GM23338 (cell line): ENCODE data around the gene L3MBTL4. TPM values are rescaled to one million over a fixed set of nuclear protein-coding genes. Genes with fewer than 3 reads are reported as not detected.

ENCODE experiments used
- CREB1 ChIP-seq: fragments of 250-450 bp; sonication (Bioruptor Pico); IDR thresholded peaks from 2 replicates; pipeline ENCODE4 v1.5.0; 2020; ENCODE audit warnings: low read depth, mild to moderate bottlenecking, moderate library complexity
- EZH2 ChIP-seq: fragments of 200-600 bp; sonication (generic); IDR thresholded peaks from one replicate; pipeline ENCODE4 v1.8.0; 2017; ENCODE audit warnings: antibody characterized with exemption, mild to moderate bottlenecking, low read depth; ENCODE audit not compliant: unreplicated experiment
- EZH2phosphoT487 ChIP-seq: fragments of 200-600 bp; sonication (generic); IDR thresholded peaks from one replicate; pipeline ENCODE4 v1.8.1; 2018; ENCODE audit warnings: antibody characterized with exemption; ENCODE audit not compliant: unreplicated experiment
- JUNB ChIP-seq: IDR thresholded peaks from one replicate; pipeline ENCODE4 v1.6.1; 2016; ENCODE audit warnings: antibody characterized with exemption; ENCODE audit not compliant: unreplicated experiment
- ZNF114 ChIP-seq: fragments of 250-450 bp; sonication (Bioruptor Pico); IDR thresholded peaks from 2 replicates; pipeline ENCODE4 v1.5.0; 2020; ENCODE audit warnings: mild to moderate bottlenecking, moderate library complexity
- polyA plus RNA-seq: library from polyadenylated mRNA; unstranded; fragments of >200 nt; fragmentation: Nextera tagmentation; extraction: Ambion mirVana; gene quantifications from 2 replicates; pipeline ENCODE4 v1.2.1, GENCODE V29; 2016
- total RNA-seq: library from RNA; depleted of rRNA; stranded (reverse); fragments of >200 nt; shearing (Covaris generic); gene quantifications from 2 replicates; pipeline ENCODE4 v1.2.3, GENCODE V29; 2014
- TF ChIP-seq, protein P1 (sequence below): fragments of 250-450 bp; sonication (Bioruptor Pico); IDR thresholded peaks from 2 replicates; pipeline ENCODE4 v1.5.0; 2020; ENCODE audit warnings: mild to moderate bottlenecking, moderate library complexity
- TF ChIP-seq, protein P2 (sequence below): IDR thresholded peaks from one replicate; pipeline ENCODE4 v1.6.1; 2018; ENCODE audit warnings: antibody characterized with exemption; ENCODE audit not compliant: unreplicated experiment
- TF ChIP-seq, protein P3 (sequence below): IDR thresholded peaks from 2 replicates; pipeline ENCODE4 v1.6.1; 2016; ENCODE audit warnings: antibody characterized with exemption

L3MBTL4 gene
- total and polyA plus RNA-seq, 2 experiments from 2014 or later: 0.48 to 2.8 TPM

DNA sequence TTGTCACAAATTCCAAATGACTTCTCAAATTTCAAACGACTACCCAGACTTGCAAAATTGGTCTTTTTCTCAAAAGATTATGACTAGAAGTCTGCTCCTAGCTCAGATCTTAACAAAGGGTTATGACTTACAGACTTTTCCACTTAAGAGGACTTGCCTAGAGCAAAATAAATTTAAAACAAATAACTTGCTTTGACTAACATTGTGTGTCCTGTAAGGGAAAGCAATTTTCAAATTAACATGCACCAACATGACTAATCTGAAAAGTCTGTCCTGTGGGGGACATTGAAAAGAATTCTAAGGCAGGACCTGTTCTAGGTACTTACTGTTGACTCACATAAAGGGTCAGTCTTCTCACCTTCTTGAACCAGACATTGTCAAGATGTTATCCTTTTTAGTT, 465.9 kb downstream of the L3MBTL4 start (continued):
- TF ChIP-seq, protein P1, sequence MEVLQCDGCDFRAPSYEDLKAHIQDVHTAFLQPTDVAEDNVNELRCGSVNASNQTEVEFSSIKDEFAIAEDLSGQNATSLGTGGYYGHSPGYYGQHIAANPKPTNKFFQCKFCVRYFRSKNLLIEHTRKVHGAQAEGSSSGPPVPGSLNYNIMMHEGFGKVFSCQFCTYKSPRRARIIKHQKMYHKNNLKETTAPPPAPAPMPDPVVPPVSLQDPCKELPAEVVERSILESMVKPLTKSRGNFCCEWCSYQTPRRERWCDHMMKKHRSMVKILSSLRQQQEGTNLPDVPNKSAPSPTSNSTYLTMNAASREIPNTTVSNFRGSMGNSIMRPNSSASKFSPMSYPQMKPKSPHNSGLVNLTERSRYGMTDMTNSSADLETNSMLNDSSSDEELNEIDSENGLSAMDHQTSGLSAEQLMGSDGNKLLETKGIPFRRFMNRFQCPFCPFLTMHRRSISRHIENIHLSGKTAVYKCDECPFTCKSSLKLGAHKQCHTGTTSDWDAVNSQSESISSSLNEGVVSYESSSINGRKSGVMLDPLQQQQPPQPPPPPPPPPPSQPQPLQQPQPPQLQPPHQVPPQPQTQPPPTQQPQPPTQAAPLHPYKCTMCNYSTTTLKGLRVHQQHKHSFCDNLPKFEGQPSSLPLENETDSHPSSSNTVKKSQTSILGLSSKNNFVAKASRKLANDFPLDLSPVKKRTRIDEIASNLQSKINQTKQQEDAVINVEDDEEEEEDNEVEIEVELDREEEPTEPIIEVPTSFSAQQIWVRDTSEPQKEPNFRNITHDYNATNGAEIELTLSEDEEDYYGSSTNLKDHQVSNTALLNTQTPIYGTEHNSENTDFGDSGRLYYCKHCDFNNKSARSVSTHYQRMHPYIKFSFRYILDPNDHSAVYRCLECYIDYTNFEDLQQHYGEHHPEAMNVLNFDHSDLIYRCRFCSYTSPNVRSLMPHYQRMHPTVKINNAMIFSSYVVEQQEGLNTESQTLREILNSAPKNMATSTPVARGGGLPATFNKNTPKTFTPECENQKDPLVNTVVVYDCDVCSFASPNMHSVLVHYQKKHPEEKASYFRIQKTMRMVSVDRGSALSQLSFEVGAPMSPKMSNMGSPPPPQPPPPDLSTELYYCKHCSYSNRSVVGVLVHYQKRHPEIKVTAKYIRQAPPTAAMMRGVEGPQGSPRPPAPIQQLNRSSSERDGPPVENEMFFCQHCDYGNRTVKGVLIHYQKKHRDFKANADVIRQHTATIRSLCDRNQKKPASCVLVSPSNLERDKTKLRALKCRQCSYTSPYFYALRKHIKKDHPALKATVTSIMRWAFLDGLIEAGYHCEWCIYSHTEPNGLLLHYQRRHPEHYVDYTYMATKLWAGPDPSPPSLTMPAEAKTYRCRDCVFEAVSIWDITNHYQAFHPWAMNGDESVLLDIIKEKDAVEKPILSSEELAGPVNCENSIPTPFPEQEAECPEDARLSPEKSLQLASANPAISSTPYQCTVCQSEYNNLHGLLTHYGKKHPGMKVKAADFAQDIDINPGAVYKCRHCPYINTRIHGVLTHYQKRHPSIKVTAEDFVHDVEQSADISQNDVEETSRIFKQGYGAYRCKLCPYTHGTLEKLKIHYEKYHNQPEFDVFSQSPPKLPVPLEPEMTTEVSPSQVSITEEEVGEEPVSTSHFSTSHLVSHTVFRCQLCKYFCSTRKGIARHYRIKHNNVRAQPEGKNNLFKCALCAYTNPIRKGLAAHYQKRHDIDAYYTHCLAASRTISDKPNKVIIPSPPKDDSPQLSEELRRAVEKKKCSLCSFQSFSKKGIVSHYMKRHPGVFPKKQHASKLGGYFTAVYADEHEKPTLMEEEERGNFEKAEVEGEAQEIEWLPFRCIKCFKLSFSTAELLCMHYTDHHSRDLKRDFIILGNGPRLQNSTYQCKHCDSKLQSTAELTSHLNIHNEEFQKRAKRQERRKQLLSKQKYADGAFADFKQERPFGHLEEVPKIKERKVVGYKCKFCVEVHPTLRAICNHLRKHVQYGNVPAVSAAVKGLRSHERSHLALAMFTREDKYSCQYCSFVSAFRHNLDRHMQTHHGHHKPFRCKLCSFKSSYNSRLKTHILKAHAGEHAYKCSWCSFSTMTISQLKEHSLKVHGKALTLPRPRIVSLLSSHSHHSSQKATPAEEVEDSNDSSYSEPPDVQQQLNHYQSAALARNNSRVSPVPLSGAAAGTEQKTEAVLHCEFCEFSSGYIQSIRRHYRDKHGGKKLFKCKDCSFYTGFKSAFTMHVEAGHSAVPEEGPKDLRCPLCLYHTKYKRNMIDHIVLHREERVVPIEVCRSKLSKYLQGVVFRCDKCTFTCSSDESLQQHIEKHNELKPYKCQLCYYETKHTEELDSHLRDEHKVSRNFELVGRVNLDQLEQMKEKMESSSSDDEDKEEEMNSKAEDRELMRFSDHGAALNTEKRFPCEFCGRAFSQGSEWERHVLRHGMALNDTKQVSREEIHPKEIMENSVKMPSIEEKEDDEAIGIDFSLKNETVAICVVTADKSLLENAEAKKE (CRISPR knock-in tag): no peak
- TF ChIP-seq, protein P2, sequence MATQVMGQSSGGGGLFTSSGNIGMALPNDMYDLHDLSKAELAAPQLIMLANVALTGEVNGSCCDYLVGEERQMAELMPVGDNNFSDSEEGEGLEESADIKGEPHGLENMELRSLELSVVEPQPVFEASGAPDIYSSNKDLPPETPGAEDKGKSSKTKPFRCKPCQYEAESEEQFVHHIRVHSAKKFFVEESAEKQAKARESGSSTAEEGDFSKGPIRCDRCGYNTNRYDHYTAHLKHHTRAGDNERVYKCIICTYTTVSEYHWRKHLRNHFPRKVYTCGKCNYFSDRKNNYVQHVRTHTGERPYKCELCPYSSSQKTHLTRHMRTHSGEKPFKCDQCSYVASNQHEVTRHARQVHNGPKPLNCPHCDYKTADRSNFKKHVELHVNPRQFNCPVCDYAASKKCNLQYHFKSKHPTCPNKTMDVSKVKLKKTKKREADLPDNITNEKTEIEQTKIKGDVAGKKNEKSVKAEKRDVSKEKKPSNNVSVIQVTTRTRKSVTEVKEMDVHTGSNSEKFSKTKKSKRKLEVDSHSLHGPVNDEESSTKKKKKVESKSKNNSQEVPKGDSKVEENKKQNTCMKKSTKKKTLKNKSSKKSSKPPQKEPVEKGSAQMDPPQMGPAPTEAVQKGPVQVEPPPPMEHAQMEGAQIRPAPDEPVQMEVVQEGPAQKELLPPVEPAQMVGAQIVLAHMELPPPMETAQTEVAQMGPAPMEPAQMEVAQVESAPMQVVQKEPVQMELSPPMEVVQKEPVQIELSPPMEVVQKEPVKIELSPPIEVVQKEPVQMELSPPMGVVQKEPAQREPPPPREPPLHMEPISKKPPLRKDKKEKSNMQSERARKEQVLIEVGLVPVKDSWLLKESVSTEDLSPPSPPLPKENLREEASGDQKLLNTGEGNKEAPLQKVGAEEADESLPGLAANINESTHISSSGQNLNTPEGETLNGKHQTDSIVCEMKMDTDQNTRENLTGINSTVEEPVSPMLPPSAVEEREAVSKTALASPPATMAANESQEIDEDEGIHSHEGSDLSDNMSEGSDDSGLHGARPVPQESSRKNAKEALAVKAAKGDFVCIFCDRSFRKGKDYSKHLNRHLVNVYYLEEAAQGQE: no peak
- TF ChIP-seq EZH2 (no peak), CREB1 (CRISPR knock-in tag) (no peak), EZH2phosphoT487 (no peak), ZNF114 (CRISPR knock-in tag) (no peak), JUNB (no peak)
- TF ChIP-seq, protein P3, sequence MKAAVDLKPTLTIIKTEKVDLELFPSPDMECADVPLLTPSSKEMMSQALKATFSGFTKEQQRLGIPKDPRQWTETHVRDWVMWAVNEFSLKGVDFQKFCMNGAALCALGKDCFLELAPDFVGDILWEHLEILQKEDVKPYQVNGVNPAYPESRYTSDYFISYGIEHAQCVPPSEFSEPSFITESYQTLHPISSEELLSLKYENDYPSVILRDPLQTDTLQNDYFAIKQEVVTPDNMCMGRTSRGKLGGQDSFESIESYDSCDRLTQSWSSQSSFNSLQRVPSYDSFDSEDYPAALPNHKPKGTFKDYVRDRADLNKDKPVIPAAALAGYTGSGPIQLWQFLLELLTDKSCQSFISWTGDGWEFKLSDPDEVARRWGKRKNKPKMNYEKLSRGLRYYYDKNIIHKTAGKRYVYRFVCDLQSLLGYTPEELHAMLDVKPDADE: no peak
